CD4-positive, alpha-beta T cell treated with Interleukin-6 for 4 hours (primary cell): ENCODE data around the gene PIK3R5.
"Not testable (repeated sequence)": the region's sequence is repeated elsewhere in the genome, so short reads cannot be mapped to it uniquely, and the experiment has no call there.

Experiments
- DNase-seq: peaks from one replicate; pipeline ENCODE4 v3.0.0-alpha.2; 2020; ENCODE audit warnings: mixed read lengths

PIK3R5 gene

DNA sequence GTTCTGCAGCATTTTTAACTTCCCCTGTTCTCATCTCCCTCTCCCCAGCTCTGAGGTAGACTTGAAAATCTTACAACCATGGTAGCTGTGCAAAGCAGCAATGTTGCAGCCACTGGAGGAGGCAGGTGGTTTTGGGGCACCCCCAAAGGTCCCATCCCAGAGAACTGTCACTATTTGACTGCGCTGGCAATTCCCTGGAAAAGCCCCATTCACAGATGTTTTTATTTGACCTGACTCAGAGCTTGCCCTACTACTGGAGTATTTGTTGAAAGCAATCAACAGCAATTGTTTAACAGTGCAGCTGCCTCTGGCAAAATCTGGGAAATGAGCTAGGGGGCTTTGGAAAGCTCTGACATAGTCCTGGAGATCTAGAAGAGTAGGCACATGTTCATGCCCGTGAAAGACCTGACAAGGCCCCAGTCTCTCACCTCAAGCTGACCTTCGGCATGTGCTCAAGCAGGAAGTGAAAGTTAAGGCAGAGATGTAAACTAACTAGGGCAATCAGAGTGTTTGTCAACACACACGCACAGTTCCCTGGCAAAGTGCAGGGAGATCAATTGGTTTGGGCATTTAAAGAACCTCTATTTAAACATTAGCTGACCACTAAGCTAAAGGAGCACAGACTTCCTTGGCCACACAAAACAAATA, 19.7 kb upstream of the PIK3R5 start:
- DNase-seq: no peak

DNA sequence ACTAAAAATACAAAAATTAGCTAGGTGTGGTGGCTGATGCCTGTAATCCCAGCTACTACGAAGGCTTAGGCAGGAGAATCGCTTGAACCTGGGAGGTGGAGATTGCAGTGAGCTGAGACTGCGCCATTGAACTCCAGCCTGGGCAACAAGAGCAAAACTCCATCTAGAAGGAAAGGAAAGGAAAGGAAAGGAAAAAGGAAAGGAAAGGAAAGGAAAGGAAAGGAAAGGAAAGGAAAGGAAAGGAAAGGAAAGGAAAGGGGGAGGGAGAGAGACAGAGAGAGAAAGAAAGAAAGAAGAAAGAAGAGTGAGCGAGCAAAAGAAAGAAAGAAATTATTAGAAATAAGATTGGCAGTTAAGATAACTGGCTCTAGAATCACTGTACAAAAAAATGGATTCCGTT, 18.7 kb upstream of the PIK3R5 start:
- DNase-seq: not testable (repeated sequence)

GRCh38 chr17:8981443-8981842, 15.9 kb upstream of the PIK3R5 start:
- DNase-seq: no peak

- DNase-seq: no peak
Observed at GRCh38 chr17:8979715-8980114, 14.2 kb upstream of the PIK3R5 start.

- DNase-seq: no peak
Observed at GRCh38 chr17:8976638-8977037, 11.1 kb upstream of the PIK3R5 start.

DNA sequence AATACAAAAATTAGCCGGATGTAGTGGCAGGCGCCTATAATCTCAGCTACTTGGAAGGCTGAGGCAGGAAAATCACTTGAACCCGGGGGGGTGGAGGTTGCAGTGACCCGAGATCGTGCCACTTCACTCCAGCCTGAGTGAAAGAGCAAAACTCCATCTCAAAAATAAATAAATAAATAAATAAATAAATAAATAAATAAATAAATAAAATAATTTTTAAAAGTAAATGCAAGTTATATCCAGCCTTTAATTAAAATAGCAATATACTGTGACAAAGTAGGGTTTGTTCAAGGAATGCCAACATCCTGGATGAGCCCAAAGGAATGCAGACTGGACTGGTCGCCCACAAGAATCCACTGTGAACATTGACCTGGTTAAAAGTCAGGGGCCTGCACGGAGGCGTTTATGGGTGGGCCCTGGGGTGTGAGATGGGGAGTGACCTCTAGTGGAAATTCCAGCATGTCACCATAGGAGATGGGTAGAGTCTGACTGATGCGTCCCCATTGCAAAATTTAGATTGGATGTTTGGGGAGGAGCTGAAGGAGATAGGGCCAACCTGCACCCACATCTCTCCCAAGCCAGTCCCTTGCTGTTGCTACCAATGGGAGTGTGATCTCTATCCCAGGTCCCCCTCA, 9.7 kb upstream of the PIK3R5 start:
- no peak for DNase-seq

- no peak for DNase-seq
Observed at GRCh38 chr17:8969901-8970300, 4.4 kb upstream of the PIK3R5 start.

GRCh38 chr17:8968503-8968902, 3.0 kb upstream of the PIK3R5 start:
- DNase-seq: no peak

GRCh38 chr17:8967861-8968260, 2.4 kb upstream of the PIK3R5 start:
- no peak for DNase-seq

DNA sequence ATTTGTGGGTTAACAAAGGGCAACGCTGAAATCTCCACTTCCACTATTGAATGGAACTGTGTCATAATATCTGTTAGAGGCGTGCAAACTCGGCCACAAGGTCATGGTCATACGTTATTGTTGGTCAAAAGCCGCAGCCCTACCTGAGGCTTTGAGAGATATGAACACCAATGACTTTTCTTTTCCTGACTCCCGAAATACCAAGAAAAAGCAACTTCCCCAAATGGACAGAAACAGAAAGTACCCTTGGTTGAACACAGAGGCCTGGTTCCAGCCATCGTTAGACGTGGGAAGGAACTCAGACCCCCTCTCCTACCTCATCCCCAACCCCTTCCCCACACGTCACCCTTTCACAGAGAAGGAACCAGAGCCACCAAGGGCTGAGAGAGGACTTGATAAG, 1.4 kb upstream of the PIK3R5 start:
- DNase-seq: no peak

DNA sequence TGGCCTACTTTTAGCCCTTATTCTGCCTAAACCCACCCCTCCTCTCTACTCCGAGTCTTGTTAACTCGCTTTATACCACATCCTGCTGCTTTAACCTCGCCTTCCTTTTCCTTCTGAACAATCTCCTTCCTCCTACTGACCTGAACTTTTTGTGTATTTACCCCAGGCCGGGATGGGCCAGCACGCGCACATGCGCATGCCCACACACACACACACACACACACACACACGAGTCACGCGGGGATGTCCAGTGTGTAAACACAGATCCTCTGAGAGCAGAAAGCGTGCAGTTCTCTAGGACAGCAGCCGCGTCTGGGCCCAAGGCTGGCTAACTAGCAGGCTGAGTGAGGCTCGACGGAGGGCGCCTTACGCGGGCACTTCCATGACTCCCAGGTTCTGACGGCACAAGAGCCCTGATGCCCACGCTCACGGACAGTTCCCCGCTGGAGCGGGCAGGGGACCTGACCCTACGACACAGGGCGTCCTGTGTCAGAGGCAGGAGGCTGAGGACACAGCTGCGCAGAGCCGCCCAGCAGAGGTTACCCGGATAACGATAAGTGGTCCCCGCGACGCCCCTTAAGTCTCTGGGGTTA, 610 bp downstream of the PIK3R5 start:
- peak; percentile 51 for DNase-seq

GRCh38 chr17:8963647-8964258, 1.8 kb downstream of the PIK3R5 start:
- peak; percentile 49 for DNase-seq

- DNase-seq: no peak
Observed at GRCh38 chr17:8963014-8963413, 2.5 kb downstream of the PIK3R5 start.

GRCh38 chr17:8961829-8962228, 3.7 kb downstream of the PIK3R5 start:
- DNase-seq: no peak

- DNase-seq: no peak
Observed at GRCh38 chr17:8960325-8961140, 5.0 kb downstream of the PIK3R5 start.

GRCh38 chr17:8959312-8959918, 6.1 kb downstream of the PIK3R5 start:
- no peak for DNase-seq

- no peak for DNase-seq
Observed at GRCh38 chr17:8957721-8958120, 7.8 kb downstream of the PIK3R5 start.

GRCh38 chr17:8956465-8956902, 9.0 kb downstream of the PIK3R5 start:
- DNase-seq: no peak

DNA sequence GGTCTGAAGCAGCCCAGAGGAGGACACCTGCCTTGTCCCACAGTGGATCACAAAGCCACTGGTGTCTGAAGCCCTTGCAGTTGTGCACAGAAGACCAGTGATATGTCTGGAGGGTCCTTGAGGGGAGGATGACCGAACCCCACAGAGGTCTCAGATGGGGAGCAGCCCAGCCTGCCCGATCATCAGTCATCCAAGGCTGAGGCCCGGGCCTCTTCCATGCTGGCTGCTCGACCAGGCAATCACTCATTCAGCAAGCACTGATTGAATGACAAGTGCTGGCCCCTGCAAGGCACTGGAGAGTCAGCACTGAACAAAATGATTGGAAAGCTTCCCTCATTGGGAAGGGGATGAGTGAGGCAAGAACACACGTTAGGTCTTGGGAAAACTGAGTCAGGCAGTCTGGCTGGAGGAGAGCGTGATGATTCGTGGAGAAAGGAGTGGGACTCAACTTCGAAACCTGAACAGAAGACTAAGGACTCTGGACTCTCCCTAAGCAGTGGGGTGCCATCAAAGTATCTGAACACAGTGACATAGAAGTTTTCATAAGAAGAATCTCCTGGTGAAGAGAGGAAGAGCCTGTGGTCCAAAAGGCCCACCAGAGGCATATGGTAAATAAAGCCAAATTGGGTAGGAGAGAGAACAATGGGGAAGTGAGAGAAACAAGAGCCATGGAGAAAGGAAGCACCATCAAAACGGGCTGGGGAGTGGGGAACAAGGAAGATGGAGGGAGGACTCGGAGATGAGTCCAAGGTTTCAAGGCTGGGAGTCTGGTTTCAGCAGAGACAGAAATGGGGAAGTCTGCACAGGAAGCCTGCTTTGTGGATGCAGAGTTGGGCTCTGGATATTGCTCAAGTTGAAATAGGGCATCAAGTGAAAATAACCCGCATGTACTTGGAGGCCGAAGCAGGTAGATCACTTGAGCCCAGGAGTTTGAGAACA, 10.2 kb downstream of the PIK3R5 start:
- no peak for DNase-seq

GRCh38 chr17:8954339-8954738, 11.2 kb downstream of the PIK3R5 start:
- peak; percentile 85 for DNase-seq

GRCh38 chr17:8953156-8953885, 12.2 kb downstream of the PIK3R5 start:
- no peak for DNase-seq
